Testis (tissue), 3 donors: ENCODE results near the gene ZNF775. TPM values are rescaled to one million over a fixed set of nuclear protein-coding genes. Genes with fewer than 3 reads are reported as not detected.

Source experiments
- DNase-seq: peaks from one replicate; pipeline ENCODE4 v3.0.0-alpha.2; 2019
- H3K27ac ChIP-seq, 2 donors: fragments of 200-600 bp; sonication (generic); one replicate each; pipeline ENCODE4 v1.5.1; 2019
- H3K27me3 ChIP-seq: fragments of 200-600 bp; sonication (generic); one replicate; pipeline ENCODE4 v1.5.1; 2019
- H3K36me3 ChIP-seq: fragments of 200-600 bp; sonication (generic); one replicate; pipeline ENCODE4 v1.5.1; 2017; ENCODE audit warnings: low read depth; ENCODE audit errors: missing control alignments
- H3K4me1 ChIP-seq: fragments of 200-600 bp; sonication (generic); one replicate; pipeline ENCODE4 v1.5.1; 2019
- H3K4me3 ChIP-seq, 2 donors: fragments of 200-600 bp; sonication (generic); one replicate each; pipeline ENCODE4 v1.5.1; 2017 to 2019
- H3K9me3 ChIP-seq: fragments of 200-600 bp; sonication (generic); one replicate; pipeline ENCODE4 v1.5.1; 2017
- CTCF ChIP-seq, 3 experiments: fragments of 450-650 bp in 2 of 3; fragments of 200-600 bp in 1 of 3; sonication (generic) in 1 of 3; IDR thresholded peaks; one replicate each; pipeline ENCODE4 v1.5.1; 2016 to 2019; ENCODE audit warnings: antibody characterized with exemption in 3 of 3, mild to moderate bottlenecking in 2 of 3, moderate library complexity in 1 of 3
- POLR2A ChIP-seq: fragments of 450-650 bp; IDR thresholded peaks from one replicate; pipeline ENCODE4 v1.6.1; 2017; ENCODE audit warnings: antibody characterized with exemption, mild to moderate bottlenecking, moderate library complexity
- WGBS, 2 donors: methylation state at CpG; one replicate each; pipeline ENCODE4 v1.1.5; 2018; 5-methylcytosine and 5-hydroxymethylcytosine counted together
- intact Hi-C: fragments of 100-400 bp; cut with DNase I; formaldehyde crosslinking; loops from one replicate; pipeline ENCODE4 v1.15.1; 2023; ENCODE audit warnings: low total_unique reads
- polyA plus RNA-seq: library from polyadenylated mRNA; stranded (reverse); fragments of 350-450 nt; fragmentation: Illumina TruSeq; extraction: RNeasy Lipid Tissue Mini Kit (QIAGEN cat#74804); gene quantifications from one replicate; pipeline ENCODE4 v1.2.3, GENCODE V29; 2014; ENCODE audit warnings: low read depth, low replicate concordance; ENCODE audit not compliant: insufficient read depth
- total RNA-seq, 2 donors: library from RNA; depleted of rRNA; stranded (reverse); fragments of >200 nt; gene quantifications; one replicate each; pipeline ENCODE4 v1.2.3, GENCODE V29; 2016

ZNF775 gene
- total and polyA plus RNA-seq, 3 donors from 2014 or later: 5.2 to 14.1 (median 11.0) TPM

GRCh38 chr7:150361807-150362621, 17.1 kb upstream of the ZNF775 start:
- WGBS, 2 donors: 77 to 80% methylated on average over 18 of the region's 18 CpGs
- intact Hi-C loops: no loop called here
- no peak for TF ChIP-seq CTCF (IDR thresholded peaks at IDR 0.05)
- no peak for TF ChIP-seq POLR2A
- DNase-seq: no peak
- Histone ChIP-seq H3K36me3 (no peaks in the 10 kb centered on the region), H3K27me3 (no peaks in the 10 kb centered on the region), H3K9me3 (no peaks in the 10 kb centered on the region), H3K27ac (no peak overlapping the region), H3K4me3 (no peak overlapping the region), H3K4me1 (no peaks in the 10 kb centered on the region)

- no peak overlapping the region for H3K27ac ChIP-seq
- intact Hi-C loops: no loop called here
- TF ChIP-seq POLR2A (no peak), CTCF (IDR thresholded peaks at IDR 0.05) (no peak)
- no peak for DNase-seq
- H3K9me3 ChIP-seq: no peaks in the 10 kb centered on the region
- H3K36me3 ChIP-seq: no peaks in the 10 kb centered on the region
- 91 to 93% methylated on average over 4 of the region's 4 CpGs for WGBS, 2 donors
- H3K27me3 ChIP-seq: no peaks in the 10 kb centered on the region
- no peaks in the 10 kb centered on the region for H3K4me1 ChIP-seq
- no peak overlapping the region for H3K4me3 ChIP-seq
Measured at GRCh38 chr7:150363370-150363769, 15.8 kb upstream of the ZNF775 start.

- no peaks in the 10 kb centered on the region for H3K27me3 ChIP-seq
- no peaks in the 10 kb centered on the region for H3K4me1 ChIP-seq
- TF ChIP-seq CTCF (IDR thresholded peaks at IDR 0.05): no peak
- no peak for TF ChIP-seq POLR2A
- 85 to 87% methylated on average over 5 of the region's 5 CpGs for WGBS, 2 donors
- H3K9me3 ChIP-seq: no peaks in the 10 kb centered on the region
- intact Hi-C loops: no loop called here
- no peaks in the 10 kb centered on the region for H3K36me3 ChIP-seq
- DNase-seq: no peak
- no peak overlapping the region for H3K4me3 ChIP-seq
- no peak overlapping the region for H3K27ac ChIP-seq
Measured at GRCh38 chr7:150363872-150364271, 15.3 kb upstream of the ZNF775 start.

GRCh38 chr7:150365194-150365593, 13.9 kb upstream of the ZNF775 start:
- WGBS, 2 donors: 86 to 92% methylated on average over 10 of the region's 10 CpGs
- Histone ChIP-seq H3K27ac (no peak overlapping the region), H3K36me3 (no peaks in the 10 kb centered on the region), H3K27me3 (no peaks in the 10 kb centered on the region), H3K4me1 (peaks cover 10% of the 10 kb centered on the region), H3K4me3 (no peak overlapping the region), H3K9me3 (no peaks in the 10 kb centered on the region)
- intact Hi-C loops: no loop called here
- no peak for DNase-seq
- TF ChIP-seq POLR2A (no peak), CTCF (IDR thresholded peaks at IDR 0.05) (no peak)
